ENCODE measurements around the gene PIEZO2. TPM values are rescaled to one million over a fixed set of nuclear protein-coding genes. Genes with fewer than 3 reads are reported as not detected.

Gene PIEZO2
- total RNA-seq, 1 experiment from 2014 or later = 10.7 TPM

DNA sequence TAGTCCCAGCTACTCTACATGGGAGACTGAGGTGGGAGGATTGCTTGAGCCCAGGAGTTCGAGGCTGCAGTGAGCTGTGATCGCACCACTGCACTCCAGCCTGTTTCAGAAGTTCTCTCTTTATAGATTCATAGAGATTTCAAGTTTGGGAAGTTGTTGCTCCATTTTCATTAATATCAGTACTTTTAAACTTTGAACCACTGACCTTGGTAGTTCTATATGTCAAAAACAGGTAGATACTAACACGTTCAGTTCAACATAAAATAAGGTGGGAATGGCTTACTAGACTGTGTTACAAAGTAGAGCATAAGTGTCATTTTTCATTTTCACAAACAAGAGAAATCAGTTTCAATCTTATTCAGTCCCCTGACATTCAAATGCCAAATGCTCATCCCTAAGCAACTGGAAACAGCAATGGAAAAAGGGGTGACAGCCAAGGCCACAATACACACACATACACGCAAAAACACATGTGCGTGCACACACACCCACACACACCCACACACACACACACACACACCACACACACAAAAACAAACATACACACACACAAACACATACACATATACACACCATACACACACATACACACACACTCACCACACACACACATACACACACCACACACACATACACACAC lies 71.7 kb downstream of the PIEZO2 start:
- H3K4me3 Mint-ChIP-seq = no peak overlapping the region
- no peaks in the 10 kb centered on the region for H3K27me3 Mint-ChIP-seq (ENCODE audit: low read depth)
- ChIA-PET POLR2A (no interaction called here), CTCF (no interaction called here)
- DNase-seq (ENCODE audit: low spot score) = no peak
- H3K9me3 Mint-ChIP-seq = no peaks in the 10 kb centered on the region; the same call in 1 of the 2 replicates
- no peak for ATAC-seq
- TF ChIP-seq ZNF423 (CRISPR knock-in tag; IDR thresholded peaks at IDR 0.05) (no peak), MYBL2 (CRISPR knock-in tag; IDR thresholded peaks at IDR 0.05) (no peak)
- no peaks in the 10 kb centered on the region for H3K36me3 Mint-ChIP-seq
- H3K4me1 Mint-ChIP-seq = no peaks in the 10 kb centered on the region
- H3K27ac Mint-ChIP-seq = no peak overlapping the region

DNA sequence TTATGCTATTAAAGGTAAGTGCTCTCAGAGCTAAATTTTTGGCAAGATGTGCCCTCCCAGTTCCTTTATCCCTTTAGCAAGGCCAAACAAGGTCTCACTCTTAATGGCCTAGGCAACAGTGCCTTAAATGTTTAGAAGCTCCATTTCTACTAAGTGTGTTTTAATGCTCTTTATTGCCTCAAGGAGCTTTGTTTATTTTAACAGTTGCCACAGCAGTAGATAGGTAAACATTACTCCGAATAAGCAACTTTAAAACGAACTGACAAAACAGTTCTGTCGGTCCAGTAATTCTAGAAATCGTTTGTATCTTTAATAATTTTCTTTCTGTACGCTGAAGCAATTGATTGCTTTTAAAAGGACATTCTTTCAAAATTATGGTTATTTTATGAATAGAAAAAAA lies 74.5 kb downstream of the PIEZO2 start:
- H3K27me3 Mint-ChIP-seq (ENCODE audit: low read depth) = no peaks in the 10 kb centered on the region; the same call in 1 of the 2 replicates
- DNase-seq (ENCODE audit: low spot score) (no peak), ATAC-seq (no peak)
- ChIA-PET CTCF (no interaction called here), POLR2A (no interaction called here)
- no peak for TF ChIP-seq HMGA2 (CRISPR knock-in tag; IDR thresholded peaks at IDR 0.05)
- TF ChIP-seq, protein P1, sequence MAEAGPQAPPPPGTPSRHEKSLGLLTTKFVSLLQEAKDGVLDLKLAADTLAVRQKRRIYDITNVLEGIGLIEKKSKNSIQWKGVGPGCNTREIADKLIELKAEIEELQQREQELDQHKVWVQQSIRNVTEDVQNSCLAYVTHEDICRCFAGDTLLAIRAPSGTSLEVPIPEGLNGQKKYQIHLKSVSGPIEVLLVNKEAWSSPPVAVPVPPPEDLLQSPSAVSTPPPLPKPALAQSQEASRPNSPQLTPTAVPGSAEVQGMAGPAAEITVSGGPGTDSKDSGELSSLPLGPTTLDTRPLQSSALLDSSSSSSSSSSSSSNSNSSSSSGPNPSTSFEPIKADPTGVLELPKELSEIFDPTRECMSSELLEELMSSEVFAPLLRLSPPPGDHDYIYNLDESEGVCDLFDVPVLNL (CRISPR knock-in tag; IDR thresholded peaks at IDR 0.05; ENCODE audit: borderline replicate concordance, low read depth) = no peak
- H3K4me1 Mint-ChIP-seq = no peaks in the 10 kb centered on the region; the same call in 1 of the 2 replicates
- no peaks in the 10 kb centered on the region for H3K9me3 Mint-ChIP-seq
- no peaks in the 10 kb centered on the region for H3K36me3 Mint-ChIP-seq
- no peak overlapping the region for H3K27ac Mint-ChIP-seq
- H3K4me3 Mint-ChIP-seq = no peak overlapping the region

DNA sequence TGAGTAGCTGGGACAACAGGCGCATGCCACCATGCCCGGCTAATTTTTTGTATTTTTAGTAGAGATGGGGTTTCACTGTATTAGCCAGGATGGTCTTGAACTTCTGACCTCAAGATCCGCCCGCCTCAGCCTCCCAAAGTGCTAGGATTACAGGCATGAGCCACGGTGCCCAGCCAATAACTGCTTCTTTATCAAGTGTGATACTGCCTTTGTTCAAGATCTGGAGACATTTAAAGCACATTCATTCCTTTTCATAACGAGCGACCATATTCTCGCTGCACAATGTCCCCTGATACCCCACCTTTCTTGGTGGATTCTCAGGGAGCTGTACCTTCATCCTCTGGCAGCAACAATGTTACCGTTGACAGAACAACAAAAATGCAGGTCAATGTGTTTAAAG lies 75.4 kb downstream of the PIEZO2 start:
- Mint-ChIP-seq H3K4me1 (no peaks in the 10 kb centered on the region; the same call in 1 of the 2 replicates), H3K36me3 (no peaks in the 10 kb centered on the region), H3K4me3 (no peak overlapping the region), H3K27ac (no peak overlapping the region), H3K27me3 (ENCODE audit: low read depth) (no peaks in the 10 kb centered on the region; the same call in 1 of the 2 replicates), H3K9me3 (no peaks in the 10 kb centered on the region)
- no peak for ATAC-seq
- CTCF ChIA-PET = no interaction called here
- POLR2A ChIA-PET = no interaction called here
- no peak for DNase-seq (ENCODE audit: low spot score)
- TF ChIP-seq ZNF396 (CRISPR knock-in tag; IDR thresholded peaks at IDR 0.05; ENCODE audit: borderline replicate concordance) (no peak), NFE2L1 (CRISPR knock-in tag; IDR thresholded peaks at IDR 0.05) (no peak), EMX1 (CRISPR knock-in tag; IDR thresholded peaks at IDR 0.05) (no peak), ESRRA (CRISPR knock-in tag; IDR thresholded peaks at IDR 0.05; ENCODE audit: borderline replicate concordance) (no peak), FOXK1 (CRISPR knock-in tag; IDR thresholded peaks at IDR 0.05) (no peak), ZNF671 (CRISPR knock-in tag; IDR thresholded peaks at IDR 0.05) (no peak), OVOL2 (CRISPR knock-in tag; IDR thresholded peaks at IDR 0.05; ENCODE audit: borderline replicate concordance) (no peak), JAZF1 (CRISPR knock-in tag; IDR thresholded peaks at IDR 0.05) (no peak), ELF4 (CRISPR knock-in tag; IDR thresholded peaks at IDR 0.05; ENCODE audit: low read depth) (no peak), GRHL2 (CRISPR knock-in tag; IDR thresholded peaks at IDR 0.05; ENCODE audit: insufficient replicate concordance, severe bottlenecking) (no peak)
- TF ChIP-seq, protein P2, sequence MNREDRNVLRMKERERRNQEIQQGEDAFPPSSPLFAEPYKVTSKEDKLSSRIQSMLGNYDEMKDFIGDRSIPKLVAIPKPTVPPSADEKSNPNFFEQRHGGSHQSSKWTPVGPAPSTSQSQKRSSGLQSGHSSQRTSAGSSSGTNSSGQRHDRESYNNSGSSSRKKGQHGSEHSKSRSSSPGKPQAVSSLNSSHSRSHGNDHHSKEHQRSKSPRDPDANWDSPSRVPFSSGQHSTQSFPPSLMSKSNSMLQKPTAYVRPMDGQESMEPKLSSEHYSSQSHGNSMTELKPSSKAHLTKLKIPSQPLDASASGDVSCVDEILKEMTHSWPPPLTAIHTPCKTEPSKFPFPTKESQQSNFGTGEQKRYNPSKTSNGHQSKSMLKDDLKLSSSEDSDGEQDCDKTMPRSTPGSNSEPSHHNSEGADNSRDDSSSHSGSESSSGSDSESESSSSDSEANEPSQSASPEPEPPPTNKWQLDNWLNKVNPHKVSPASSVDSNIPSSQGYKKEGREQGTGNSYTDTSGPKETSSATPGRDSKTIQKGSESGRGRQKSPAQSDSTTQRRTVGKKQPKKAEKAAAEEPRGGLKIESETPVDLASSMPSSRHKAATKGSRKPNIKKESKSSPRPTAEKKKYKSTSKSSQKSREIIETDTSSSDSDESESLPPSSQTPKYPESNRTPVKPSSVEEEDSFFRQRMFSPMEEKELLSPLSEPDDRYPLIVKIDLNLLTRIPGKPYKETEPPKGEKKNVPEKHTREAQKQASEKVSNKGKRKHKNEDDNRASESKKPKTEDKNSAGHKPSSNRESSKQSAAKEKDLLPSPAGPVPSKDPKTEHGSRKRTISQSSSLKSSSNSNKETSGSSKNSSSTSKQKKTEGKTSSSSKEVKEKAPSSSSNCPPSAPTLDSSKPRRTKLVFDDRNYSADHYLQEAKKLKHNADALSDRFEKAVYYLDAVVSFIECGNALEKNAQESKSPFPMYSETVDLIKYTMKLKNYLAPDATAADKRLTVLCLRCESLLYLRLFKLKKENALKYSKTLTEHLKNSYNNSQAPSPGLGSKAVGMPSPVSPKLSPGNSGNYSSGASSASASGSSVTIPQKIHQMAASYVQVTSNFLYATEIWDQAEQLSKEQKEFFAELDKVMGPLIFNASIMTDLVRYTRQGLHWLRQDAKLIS (CRISPR knock-in tag; IDR thresholded peaks at IDR 0.05; ENCODE audit: borderline replicate concordance) = no peak
- TF ChIP-seq, protein P3, sequence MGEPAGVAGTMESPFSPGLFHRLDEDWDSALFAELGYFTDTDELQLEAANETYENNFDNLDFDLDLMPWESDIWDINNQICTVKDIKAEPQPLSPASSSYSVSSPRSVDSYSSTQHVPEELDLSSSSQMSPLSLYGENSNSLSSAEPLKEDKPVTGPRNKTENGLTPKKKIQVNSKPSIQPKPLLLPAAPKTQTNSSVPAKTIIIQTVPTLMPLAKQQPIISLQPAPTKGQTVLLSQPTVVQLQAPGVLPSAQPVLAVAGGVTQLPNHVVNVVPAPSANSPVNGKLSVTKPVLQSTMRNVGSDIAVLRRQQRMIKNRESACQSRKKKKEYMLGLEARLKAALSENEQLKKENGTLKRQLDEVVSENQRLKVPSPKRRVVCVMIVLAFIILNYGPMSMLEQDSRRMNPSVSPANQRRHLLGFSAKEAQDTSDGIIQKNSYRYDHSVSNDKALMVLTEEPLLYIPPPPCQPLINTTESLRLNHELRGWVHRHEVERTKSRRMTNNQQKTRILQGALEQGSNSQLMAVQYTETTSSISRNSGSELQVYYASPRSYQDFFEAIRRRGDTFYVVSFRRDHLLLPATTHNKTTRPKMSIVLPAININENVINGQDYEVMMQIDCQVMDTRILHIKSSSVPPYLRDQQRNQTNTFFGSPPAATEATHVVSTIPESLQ (CRISPR knock-in tag; IDR thresholded peaks at IDR 0.05) = no peak
- TF ChIP-seq, protein P4, sequence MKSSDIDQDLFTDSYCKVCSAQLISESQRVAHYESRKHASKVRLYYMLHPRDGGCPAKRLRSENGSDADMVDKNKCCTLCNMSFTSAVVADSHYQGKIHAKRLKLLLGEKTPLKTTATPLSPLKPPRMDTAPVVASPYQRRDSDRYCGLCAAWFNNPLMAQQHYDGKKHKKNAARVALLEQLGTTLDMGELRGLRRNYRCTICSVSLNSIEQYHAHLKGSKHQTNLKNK (CRISPR knock-in tag; IDR thresholded peaks at IDR 0.05) = no peak
- TF ChIP-seq, protein P1 (CRISPR knock-in tag; IDR thresholded peaks at IDR 0.05; ENCODE audit: borderline replicate concordance, low read depth) = no peak
